ENCODE measurements around the gene PLAU.
"Not testable (repeated sequence)": the region's sequence is repeated elsewhere in the genome, so short reads cannot be mapped to it uniquely, and the experiment has no call there.

Gene PLAU

GRCh38 chr10:73924935-73925334 lies 14.0 kb downstream of the PLAU start:
- Histone ChIP-seq H3K36me3 (replicated peaks) (no peaks in the 10 kb centered on the region), H3K4me3 (ENCODE audit: low read depth, low read length) (no peak overlapping the region), H3K27ac (no peak overlapping the region), H3K27me3 (replicated peaks) (no peaks in the 10 kb centered on the region)
- no peak for DNase-seq
- no peak for TF ChIP-seq CTCF (IDR thresholded peaks at IDR 0.05; ENCODE audit: low read depth, low read length, missing control alignments)
- in situ Hi-C loops (cut with HindIII; ENCODE audit: low pct_ligation_motif_present, low sequenced_read_pairs) = no loop called here

- TF ChIP-seq CTCF (IDR thresholded peaks at IDR 0.05; ENCODE audit: low read depth, low read length, missing control alignments) = no peak
- DNase-seq = no peak
- Histone ChIP-seq H3K4me3 (ENCODE audit: low read depth, low read length) (no peak overlapping the region), H3K27ac (no peak overlapping the region), H3K27me3 (replicated peaks) (no peaks in the 10 kb centered on the region), H3K36me3 (replicated peaks) (no peaks in the 10 kb centered on the region)
- in situ Hi-C loops (cut with HindIII; ENCODE audit: low pct_ligation_motif_present, low sequenced_read_pairs) = no loop called here
These were observed 14.6 kb downstream of the PLAU start for GRCh38 chr10:73925539-73925938.

GRCh38 chr10:73926152-73926764 lies 15.3 kb downstream of the PLAU start:
- H3K27me3 ChIP-seq (replicated peaks) = no peaks in the 10 kb centered on the region
- TF ChIP-seq CTCF (IDR thresholded peaks at IDR 0.05; ENCODE audit: low read depth, low read length, missing control alignments) = no peak
- in situ Hi-C loops (cut with HindIII; ENCODE audit: low pct_ligation_motif_present, low sequenced_read_pairs) = no loop called here
- H3K4me3 ChIP-seq (ENCODE audit: low read depth, low read length) = no peak overlapping the region
- H3K36me3 ChIP-seq (replicated peaks) = no peaks in the 10 kb centered on the region
- no peak for DNase-seq
- H3K27ac ChIP-seq = no peak overlapping the region

- H3K27ac ChIP-seq; H3K36me3 ChIP-seq (replicated peaks); in situ Hi-C loops (cut with HindIII; ENCODE audit: low pct_ligation_motif_present, low sequenced_read_pairs); H3K27me3 ChIP-seq (replicated peaks); H3K4me3 ChIP-seq (ENCODE audit: low read depth, low read length); DNase-seq: not testable (repeated sequence)
These were observed 19.8 kb downstream of the PLAU start for GRCh38 chr10:73930630-73931327.

GRCh38 chr10:73931767-73932619 lies 21.1 kb downstream of the PLAU start:
- H3K27me3 ChIP-seq (replicated peaks) = no peaks in the 10 kb centered on the region
- H3K27ac ChIP-seq = no peak overlapping the region
- no peak overlapping the region for H3K4me3 ChIP-seq (ENCODE audit: low read depth, low read length)
- no peak for TF ChIP-seq CTCF (IDR thresholded peaks at IDR 0.05; ENCODE audit: low read depth, low read length, missing control alignments)
- in situ Hi-C loops (cut with HindIII; ENCODE audit: low pct_ligation_motif_present, low sequenced_read_pairs) = no loop called here
- no peak for DNase-seq
- no peaks in the 10 kb centered on the region for H3K36me3 ChIP-seq (replicated peaks)

- no peak overlapping the region for H3K27ac ChIP-seq
- no peaks in the 10 kb centered on the region for H3K27me3 ChIP-seq (replicated peaks)
- DNase-seq = no peak
- no peak overlapping the region for H3K4me3 ChIP-seq (ENCODE audit: low read depth, low read length)
- TF ChIP-seq CTCF (IDR thresholded peaks at IDR 0.05; ENCODE audit: low read depth, low read length, missing control alignments) = no peak
- no peaks in the 10 kb centered on the region for H3K36me3 ChIP-seq (replicated peaks)
- in situ Hi-C loops (cut with HindIII; ENCODE audit: low pct_ligation_motif_present, low sequenced_read_pairs) = no loop called here
These were observed 21.7 kb downstream of the PLAU start for GRCh38 chr10:73932620-73933112.
